ENCODE results near the gene OR4C13.
"Not testable (repeated sequence)": the region's sequence is repeated elsewhere in the genome, so short reads cannot be mapped to it uniquely, and the experiment has no call there.

OR4C13 gene

DNA sequence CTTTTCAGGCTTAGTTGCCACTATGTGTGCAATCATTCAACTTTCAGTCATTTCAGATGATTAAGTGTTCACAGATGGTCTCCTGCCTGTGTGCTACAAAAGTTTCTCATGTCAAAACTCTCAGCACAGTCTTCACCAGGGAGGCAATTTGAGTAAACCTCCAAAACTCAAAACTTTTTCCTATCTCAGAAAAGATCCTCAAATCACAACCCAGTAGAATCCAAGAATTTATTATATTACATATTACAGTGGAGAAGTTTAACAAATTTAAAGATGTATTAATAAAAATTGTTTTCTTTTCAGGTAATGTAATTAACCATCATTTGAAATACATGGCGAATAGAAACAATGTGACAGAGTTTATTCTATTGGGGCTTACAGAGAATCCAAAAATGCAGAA is at the start of gene OR4C13:
TSS of gene OR4C13 (plus strand) at position 301 of the 400 bp plus-strand sequence. CDS start at position 333, 32 bp downstream.
- no peaks in the 10 kb centered on the region for H3K27me3 Mint-ChIP-seq
- H3K4me1 Mint-ChIP-seq = no peaks in the 10 kb centered on the region
- no peaks in the 10 kb centered on the region for H3K36me3 Mint-ChIP-seq
- H3K4me3 Mint-ChIP-seq = no peak within 1 kb of the TSS
- ATAC-seq = no peak
- H3K9me3 Mint-ChIP-seq = peaks cover 9% of the 10 kb centered on the region
- no peak within 1 kb of the TSS for H3K27ac Mint-ChIP-seq

DNA sequence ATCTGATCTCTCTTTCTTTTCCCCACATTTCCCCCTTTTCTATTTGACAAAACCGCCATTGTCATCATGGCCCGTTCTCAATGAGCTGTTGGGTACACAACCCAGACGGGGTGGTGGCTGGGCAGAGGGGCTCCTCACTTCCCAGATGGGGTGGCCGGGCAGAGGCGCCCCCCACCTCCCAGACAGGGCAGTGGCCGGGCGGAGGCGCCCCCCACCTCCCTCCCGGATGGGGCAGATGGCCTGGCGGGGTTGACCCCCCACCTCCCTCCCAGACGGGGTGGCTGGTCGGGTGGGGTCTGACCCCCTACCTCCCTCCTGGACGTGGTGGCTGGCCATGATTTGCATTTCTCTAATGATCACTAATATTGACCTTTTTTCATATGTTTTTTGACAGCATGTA is 40.7 kb upstream of the OR4C13 start:
- H3K4me3 Mint-ChIP-seq = not testable (repeated sequence)

DNA sequence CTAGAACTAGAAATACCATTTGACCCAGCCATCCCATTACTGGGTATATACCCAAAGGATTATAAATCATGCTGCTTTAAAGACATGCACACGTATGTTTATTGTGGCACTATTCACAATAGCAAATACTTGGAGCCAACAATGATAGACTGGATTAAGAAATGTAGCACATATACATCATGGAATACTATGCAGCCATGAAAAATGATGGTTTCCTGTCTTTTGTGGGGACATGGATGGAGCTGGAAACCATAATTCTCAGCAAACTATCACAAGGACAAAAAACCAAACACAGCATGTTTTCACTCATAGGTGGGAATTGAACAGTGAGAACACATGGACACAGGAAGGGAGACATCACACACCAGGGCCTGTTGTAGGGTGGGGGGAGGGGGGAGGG is 3.5 kb upstream of the OR4C13 start:
- H3K27me3 Mint-ChIP-seq, H3K4me3 Mint-ChIP-seq, H3K4me1 Mint-ChIP-seq, H3K27ac Mint-ChIP-seq, H3K36me3 Mint-ChIP-seq, ATAC-seq: not testable (repeated sequence)
- H3K9me3 Mint-ChIP-seq = peaks cover 18% of the 10 kb centered on the region

More for the DNA sequence above, 40.7 kb upstream of the OR4C13 start:
- H3K36me3 Mint-ChIP-seq, ATAC-seq, H3K9me3 Mint-ChIP-seq, H3K27ac Mint-ChIP-seq, H3K4me1 Mint-ChIP-seq, H3K27me3 Mint-ChIP-seq: not testable (repeated sequence)

DNA sequence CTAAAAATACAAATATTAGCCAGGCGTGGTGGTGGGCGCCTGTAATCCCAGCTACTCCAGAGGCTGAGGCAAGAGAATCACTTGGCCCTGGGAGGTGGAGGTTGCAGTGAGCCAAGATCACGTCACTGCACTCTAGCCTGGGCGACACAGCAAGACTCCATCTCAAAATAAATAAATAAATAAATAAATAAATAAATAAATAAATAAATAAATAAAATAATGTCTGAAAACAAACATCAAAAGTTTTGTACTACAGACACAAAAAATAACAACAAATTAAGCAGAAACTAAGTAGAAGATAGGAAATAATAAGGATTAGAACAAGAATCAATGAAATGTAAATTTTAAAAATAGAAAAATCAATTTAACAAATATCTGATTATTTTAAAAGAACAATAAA is 21.2 kb downstream of the OR4C13 start:
- H3K4me3 Mint-ChIP-seq, ATAC-seq, H3K36me3 Mint-ChIP-seq, H3K27me3 Mint-ChIP-seq, H3K27ac Mint-ChIP-seq, H3K4me1 Mint-ChIP-seq: not testable (repeated sequence)
- peaks cover 10% of the 10 kb centered on the region for H3K9me3 Mint-ChIP-seq

DNA sequence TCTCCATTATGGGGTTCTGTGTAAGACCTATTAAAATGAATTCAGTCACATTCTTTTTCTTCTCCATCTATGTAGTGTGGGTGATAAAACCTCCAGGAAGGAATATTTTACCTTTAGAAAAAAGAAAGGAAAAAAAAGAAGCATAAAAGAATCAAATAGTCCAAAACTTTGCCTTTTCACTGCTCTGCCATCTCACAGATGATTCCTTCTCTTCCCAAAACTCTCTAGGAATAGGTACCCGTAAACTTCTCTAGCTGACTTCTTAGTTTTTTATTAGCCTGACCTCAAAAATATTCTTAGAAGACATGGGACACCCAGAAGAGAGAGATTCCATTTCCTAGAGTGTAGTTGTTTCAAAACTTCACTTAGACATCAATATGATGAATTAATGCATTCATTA is 30.2 kb downstream of the OR4C13 start, which contains the start of gene OR4C12:
TSS of gene OR4C12 (minus strand) at position 101 of the 400 bp plus-strand sequence. CDS start at position 67, 34 bp downstream.
- H3K27me3 Mint-ChIP-seq, H3K9me3 Mint-ChIP-seq, ATAC-seq, H3K4me3 Mint-ChIP-seq, H3K27ac Mint-ChIP-seq, H3K36me3 Mint-ChIP-seq, H3K4me1 Mint-ChIP-seq: not testable (repeated sequence)

DNA sequence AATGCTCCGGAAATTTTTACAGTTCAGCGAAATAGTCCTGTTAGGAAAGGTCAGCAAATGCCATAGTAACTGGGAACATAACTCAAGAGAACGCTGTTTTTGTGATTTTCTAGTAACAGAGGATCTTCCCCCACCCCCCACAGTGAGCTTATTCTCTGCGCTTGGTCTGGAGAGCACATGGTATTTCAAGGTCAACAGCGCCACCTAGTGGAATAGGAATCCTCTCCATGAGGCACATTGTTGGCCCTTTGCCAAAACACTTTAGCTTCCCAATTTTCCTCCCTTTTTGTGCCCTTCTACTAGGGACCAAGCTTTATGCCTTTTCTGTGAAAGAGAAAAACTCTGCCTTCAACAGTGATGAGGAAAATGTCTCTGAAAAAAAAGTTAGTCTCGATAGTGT is 43.4 kb downstream of the OR4C13 start:
- H3K4me1 Mint-ChIP-seq = no peaks in the 10 kb centered on the region
- peaks cover 3% of the 10 kb centered on the region for H3K9me3 Mint-ChIP-seq
- H3K27me3 Mint-ChIP-seq = no peaks in the 10 kb centered on the region

More for the DNA sequence above, 43.4 kb downstream of the OR4C13 start:
- no peak overlapping the region for H3K27ac Mint-ChIP-seq
- H3K36me3 Mint-ChIP-seq = no peaks in the 10 kb centered on the region
- no peak for ATAC-seq
- H3K4me3 Mint-ChIP-seq = no peak overlapping the region

Data from stimulated activated memory B cell treated with anti-CD40 and anti-IgM and Interleukin-4, amounts not matched to agents 10 μg/mL and 1 μg/mL and 100 μg/mL, for 72 hours (primary cell).